Lower leg skin (tissue), 3 donors: ENCODE measurements around the gene SYNPO2L.
"Not testable (repeated sequence)": the region's sequence is repeated elsewhere in the genome, so short reads cannot be mapped to it uniquely, and the experiment has no call there.

ENCODE experiments used
- POLR2A ChIP-seq, 2 donors: fragments of 450-650 bp; IDR thresholded peaks; one replicate each; pipeline ENCODE4 v1.6.1; 2016 to 2017; ENCODE audit warnings: antibody characterized with exemption in 2 of 2, mild to moderate bottlenecking in 1 of 2, moderate library complexity in 1 of 2
- TF ChIP-seq, protein P1 (sequence below), 3 donors: fragments of 450-650 bp; IDR thresholded peaks; one replicate each; pipeline ENCODE4 v1.5.1; 2016; ENCODE audit warnings: antibody characterized with exemption in 3 of 3, mild to moderate bottlenecking in 3 of 3, moderate library complexity in 2 of 3

DNA sequence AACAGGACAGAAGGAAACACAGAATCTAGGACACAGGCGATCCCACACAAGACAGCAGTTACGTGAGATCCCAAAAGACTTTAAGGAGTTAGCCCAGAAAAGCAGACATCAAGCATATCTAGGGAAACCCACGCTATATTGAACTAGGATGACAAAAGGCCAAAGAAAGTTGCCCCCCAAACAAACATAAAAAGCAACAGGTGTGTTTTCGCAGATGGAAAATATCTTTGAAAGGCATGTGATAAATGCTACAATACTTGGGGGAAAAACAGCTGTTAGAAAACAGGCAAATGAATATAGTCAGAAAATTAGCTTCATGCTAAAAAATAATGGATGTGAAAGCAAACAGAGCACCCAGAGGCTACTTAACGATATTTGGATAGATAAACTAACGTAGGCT is 34.9 kb upstream of the SYNPO2L start:
- TF ChIP-seq, protein P1, sequence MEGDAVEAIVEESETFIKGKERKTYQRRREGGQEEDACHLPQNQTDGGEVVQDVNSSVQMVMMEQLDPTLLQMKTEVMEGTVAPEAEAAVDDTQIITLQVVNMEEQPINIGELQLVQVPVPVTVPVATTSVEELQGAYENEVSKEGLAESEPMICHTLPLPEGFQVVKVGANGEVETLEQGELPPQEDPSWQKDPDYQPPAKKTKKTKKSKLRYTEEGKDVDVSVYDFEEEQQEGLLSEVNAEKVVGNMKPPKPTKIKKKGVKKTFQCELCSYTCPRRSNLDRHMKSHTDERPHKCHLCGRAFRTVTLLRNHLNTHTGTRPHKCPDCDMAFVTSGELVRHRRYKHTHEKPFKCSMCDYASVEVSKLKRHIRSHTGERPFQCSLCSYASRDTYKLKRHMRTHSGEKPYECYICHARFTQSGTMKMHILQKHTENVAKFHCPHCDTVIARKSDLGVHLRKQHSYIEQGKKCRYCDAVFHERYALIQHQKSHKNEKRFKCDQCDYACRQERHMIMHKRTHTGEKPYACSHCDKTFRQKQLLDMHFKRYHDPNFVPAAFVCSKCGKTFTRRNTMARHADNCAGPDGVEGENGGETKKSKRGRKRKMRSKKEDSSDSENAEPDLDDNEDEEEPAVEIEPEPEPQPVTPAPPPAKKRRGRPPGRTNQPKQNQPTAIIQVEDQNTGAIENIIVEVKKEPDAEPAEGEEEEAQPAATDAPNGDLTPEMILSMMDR (IDR thresholded peaks at IDR 0.05), result not testable (repeated sequence)
- TF ChIP-seq POLR2A (IDR thresholded peaks at IDR 0.05), result not testable (repeated sequence)
